Motor neuron (in vitro differentiated cells): Measurements from ENCODE around the gene CCDC57. TPM values are rescaled to one million over a fixed set of nuclear protein-coding genes. Genes with fewer than 3 reads are reported as not detected.
A peak's percentile ranks its signal among the peaks of the same experiment; 100 is the strongest.
"Not testable (repeated sequence)": the region's sequence is repeated elsewhere in the genome, so short reads cannot be mapped to it uniquely, and the experiment has no call there.

Experiments
- ATAC-seq, 8 experiments: fragments of 200-7000 bp; cut with Tn5 transposase; replicated peaks in 6 of 8; 2 replicates each; pipeline ENCODE4 v1.8.0; 2021; ENCODE audit warnings: mild to moderate bottlenecking in 8 of 8, moderate library complexity in 8 of 8
- H3K27ac ChIP-seq, 2 donors: fragments of 250-450 bp; sonication (Bioruptor Pico); 2 replicates each; pipeline ENCODE4 v1.9.0; 2021; ENCODE audit warnings: antibody characterized with exemption in 2 of 2, mild to moderate bottlenecking in 2 of 2, moderate library complexity in 1 of 2
- H3K4me1 ChIP-seq, 2 donors: fragments of 250-450 bp; sonication (Bioruptor Pico); replicated peaks in 1 of 2; 2 replicates each; pipeline ENCODE4 v1.6.1; 2021; ENCODE audit warnings: antibody characterized with exemption in 2 of 2, mild to moderate bottlenecking in 2 of 2, moderate library complexity in 1 of 2
- H3K4me3 ChIP-seq, 5 donors: fragments of 250-450 bp; sonication (Bioruptor Pico); 2 replicates each; pipeline ENCODE4 v1.9.0; 2021; ENCODE audit warnings: antibody characterized with exemption in 5 of 5, mild to moderate bottlenecking in 5 of 5, moderate library complexity in 4 of 5
- WGBS, 10 experiments: fragments of 450-650 bp; shearing (Covaris generic); methylation state at CpG; one replicate each; pipeline ENCODE4 v1.0.0; 2022; 5-methylcytosine and 5-hydroxymethylcytosine counted together
- in situ Hi-C, 9 experiments: fragments of 400-800 bp; cut with MboI; loops; one replicate each; pipeline ENCODE4 v1.15.0; 2021; ENCODE audit warnings: low sequenced_read_pairs in 9 of 9, low pct_unique_long_range_greater_than_20kb in 2 of 9; ENCODE audit not compliant: unreplicated experiment in 9 of 9
- total RNA-seq, 8 experiments: library from RNA; unstranded; fragments of 300-600 nt; gene quantifications; 2 replicates each; pipeline versions ENCODE4 v1.2.3 to v1.2.4, GENCODE V29; 2022

CCDC57 gene
- 10 to 100 TPM; 13.6 to 68.8 (median 26.1) TPM for total RNA-seq

DNA sequence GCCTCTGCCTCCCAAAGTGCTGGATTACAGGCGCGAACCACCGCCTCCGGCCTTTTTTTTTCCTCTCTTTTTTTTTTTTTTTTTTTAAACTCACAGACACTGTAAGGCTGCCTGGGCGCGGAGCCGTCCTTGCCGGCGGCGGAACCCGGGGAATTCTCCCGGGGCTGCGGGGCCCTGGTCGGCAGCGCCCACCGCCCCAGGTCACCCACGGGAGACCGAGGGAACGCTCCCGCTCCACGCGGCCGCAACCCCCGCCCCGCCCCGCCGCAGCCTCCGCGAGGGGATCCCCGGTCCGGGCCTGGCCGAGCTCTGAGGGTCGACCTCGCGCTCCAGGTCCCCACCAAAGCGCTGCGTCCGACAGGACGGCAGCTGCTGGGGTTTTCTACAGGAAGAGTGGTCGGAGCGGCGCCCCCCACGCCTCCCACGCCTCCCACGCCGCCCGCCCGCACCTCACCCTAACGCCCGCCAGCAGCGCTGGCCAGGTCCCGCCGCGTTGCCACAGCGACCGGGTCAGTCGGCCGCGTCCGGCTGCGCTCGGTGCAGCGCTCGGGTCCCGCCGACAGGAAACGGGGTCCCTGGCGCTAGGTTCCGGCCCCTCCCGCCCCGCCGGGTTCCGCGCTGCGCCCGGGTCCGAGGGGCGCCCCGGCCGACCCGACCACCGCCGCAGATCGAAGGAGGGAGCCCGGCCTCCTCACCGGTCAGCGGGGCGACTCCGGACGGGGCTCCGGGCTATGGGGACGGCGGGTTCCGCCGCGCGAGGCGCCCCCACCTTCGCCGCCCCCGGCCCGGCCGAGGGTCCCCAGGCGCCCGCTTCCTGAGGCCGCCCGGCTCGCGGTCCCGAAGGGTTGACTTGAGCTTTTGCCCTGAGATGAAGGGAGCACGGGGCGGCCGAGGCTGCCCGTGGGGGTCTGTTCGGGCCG, at the start of gene CCDC57:
Gene CCDC57, minus strand, starts transcription at position 512 of the 920 bp plus-strand sequence. CDS start 10,898 bp downstream, outside the sequence.
- ATAC-seq = peak; percentile 69 to 90 (median 86)
- 7% methylated on average over 3 of the region's 116 CpGs; no CpG with 5 or more reads in 9 of the 10 experiments for WGBS, 10 experiments
- Histone ChIP-seq H3K27ac (peak within 1 kb of the TSS; percentile 89 to 94), H3K4me3 (peak within 1 kb of the TSS; percentile 80 to 99 (median 97)), H3K4me1 (peaks cover 7 to 9% of the 10 kb centered on the region in 2 donors)
- in situ Hi-C loops = no loop called here

DNA sequence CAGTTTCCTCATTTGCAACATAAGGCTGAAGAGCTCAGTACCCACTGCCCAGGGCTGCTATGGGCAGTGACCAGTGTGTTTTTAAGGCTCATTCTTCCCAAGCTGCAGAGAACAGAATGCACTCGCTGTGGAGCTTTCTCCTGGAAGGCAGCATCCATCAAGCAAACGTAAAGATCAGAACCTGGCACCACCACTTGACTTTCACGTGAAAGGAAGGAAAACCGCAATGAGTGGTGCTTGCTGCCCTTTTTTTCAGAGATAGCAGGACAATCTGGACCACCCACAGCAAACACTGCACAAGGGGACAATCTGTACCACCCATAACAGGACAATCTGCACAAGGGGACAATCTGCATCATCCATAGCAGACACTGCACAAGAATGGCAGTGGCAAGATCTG, 49.7 kb upstream of the CCDC57 start:
- in situ Hi-C loops = no loop called here
- 69 to 100% (median 86%) methylated on average over 1 to 4 of the region's 4 CpGs; no CpG with 5 or more reads in 5 of the 10 experiments for WGBS, 10 experiments
- H3K4me1 ChIP-seq = no peaks in the 10 kb centered on the region
- no peak overlapping the region for H3K4me3 ChIP-seq
- no peak for ATAC-seq
- no peak overlapping the region for H3K27ac ChIP-seq

- H3K4me1 ChIP-seq, ATAC-seq, H3K4me3 ChIP-seq, H3K27ac ChIP-seq, in situ Hi-C loops: not testable (repeated sequence)
- WGBS, 10 experiments = 60 to 100% (median 95%) methylated on average over 1 to 4 of the region's 8 CpGs
Measured at GRCh38 chr17:82259972-82260961, 47.6 kb upstream of the CCDC57 start.

DNA sequence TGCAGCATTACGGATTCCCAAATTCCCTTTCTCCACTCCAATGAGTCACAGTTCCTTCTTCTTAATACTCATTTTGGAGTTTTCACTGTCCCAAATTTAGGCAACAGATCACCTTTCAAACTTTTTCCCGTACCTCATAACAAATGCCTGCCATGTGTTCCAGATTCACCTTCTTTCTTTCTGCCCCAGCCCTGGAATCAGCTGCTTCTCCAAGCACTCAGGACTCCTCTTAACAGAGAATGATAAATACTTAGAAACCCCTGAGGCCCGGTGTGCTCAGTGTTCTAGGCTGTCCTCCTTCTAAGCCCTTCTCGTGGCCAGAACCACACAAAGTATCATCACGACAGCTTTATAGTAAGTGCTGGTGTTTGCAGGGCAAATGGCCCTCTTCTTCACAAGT, 45.9 kb upstream of the CCDC57 start:
- no peak overlapping the region for H3K27ac ChIP-seq
- in situ Hi-C loops = no loop called here
- H3K4me3 ChIP-seq = no peak overlapping the region
- H3K4me1 ChIP-seq = no peaks in the 10 kb centered on the region
- WGBS, 10 experiments = 80 to 100% (median 89%) methylated on average over 2 to 5 of the region's 5 CpGs; no CpG with 5 or more reads in 2 of the 10 experiments
- ATAC-seq = no peak

GRCh38 chr17:82257473-82257872, 44.8 kb upstream of the CCDC57 start:
- in situ Hi-C loops = no loop called here
- H3K4me3 ChIP-seq = no peak overlapping the region
- H3K4me1 ChIP-seq = no peaks in the 10 kb centered on the region
- no peak overlapping the region for H3K27ac ChIP-seq
- WGBS, 10 experiments = 30 to 100% (median 85%) methylated on average over 1 to 8 of the region's 10 CpGs; no CpG with 5 or more reads in 1 of the 10 experiments
- peak; percentile 43 to 95 (median 64) for ATAC-seq

DNA sequence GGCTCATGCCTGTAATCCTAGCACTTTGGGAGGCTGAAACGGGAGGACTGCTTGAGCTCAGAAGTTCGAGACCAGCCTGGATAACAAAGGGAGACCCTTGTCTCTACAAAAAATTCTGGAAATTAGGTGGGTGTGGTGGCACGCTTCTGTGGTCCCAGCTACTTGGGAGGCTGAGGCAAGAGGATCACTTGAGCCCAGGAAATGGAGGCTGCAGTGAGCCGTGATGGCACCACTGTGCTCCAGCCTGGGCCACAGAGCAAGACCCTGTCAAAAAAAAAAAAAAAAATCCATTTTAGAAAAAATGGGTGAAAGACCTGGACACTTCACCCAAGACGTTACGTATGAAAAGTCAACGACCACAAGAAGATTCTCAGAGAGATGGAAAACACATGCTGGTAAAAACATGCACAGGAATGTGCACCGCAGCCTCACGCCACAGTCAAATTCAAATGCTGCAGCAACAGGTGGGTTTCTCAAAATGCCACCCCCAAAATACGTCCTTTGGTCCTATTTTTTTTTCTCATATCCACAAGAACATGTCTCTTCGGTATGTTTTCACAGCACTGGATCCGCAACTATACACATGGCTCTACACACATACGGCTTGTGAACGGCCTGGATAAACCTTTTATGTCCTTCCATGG, 43.7 kb upstream of the CCDC57 start:
- ATAC-seq = no peak
- in situ Hi-C loops = no loop called here
- H3K4me1 ChIP-seq = no peaks in the 10 kb centered on the region
- WGBS, 10 experiments = 80 to 100% (median 93%) methylated on average over 1 to 12 of the region's 14 CpGs
- no peak overlapping the region for H3K4me3 ChIP-seq
- no peak overlapping the region for H3K27ac ChIP-seq

DNA sequence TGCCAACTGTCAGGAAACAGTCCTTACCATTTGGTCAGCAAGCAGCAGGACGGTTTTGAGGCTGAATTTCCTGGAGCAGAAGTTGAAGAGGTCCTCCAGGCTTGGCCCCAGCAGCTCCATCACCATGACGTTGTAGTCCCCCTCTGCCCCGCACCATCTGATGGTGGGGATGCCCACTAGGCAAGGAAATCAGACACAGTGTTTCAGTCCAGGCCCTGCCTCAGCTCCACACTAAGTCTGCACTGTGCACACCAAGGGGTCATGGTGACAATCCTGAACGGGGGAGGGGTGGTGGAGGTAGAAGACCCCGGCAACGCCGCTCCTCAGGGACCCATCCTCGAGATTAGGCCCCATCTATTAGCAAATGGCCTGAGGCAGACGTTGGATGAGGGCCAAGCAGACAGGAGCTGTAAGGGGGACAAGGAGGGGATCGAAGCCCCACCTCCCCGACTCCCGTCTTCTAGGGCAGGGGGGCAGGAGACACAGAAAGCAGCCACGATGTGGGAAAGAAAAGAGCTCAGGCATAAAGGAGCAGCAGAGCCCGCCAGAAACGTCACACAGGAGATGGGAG, 42.8 kb upstream of the CCDC57 start:
- Histone ChIP-seq H3K27ac (no peak overlapping the region), H3K4me1 (no peaks in the 10 kb centered on the region), H3K4me3 (no peak overlapping the region)
- WGBS, 10 experiments = 79 to 100% (median 94%) methylated on average over 1 to 11 of the region's 15 CpGs
- in situ Hi-C loops = no loop called here
- peak in 5 of 8 experiments; percentile 19 to 33 (median 30) for ATAC-seq

- H3K4me3 ChIP-seq, H3K27ac ChIP-seq, in situ Hi-C loops, ATAC-seq, H3K4me1 ChIP-seq: not testable (repeated sequence)
- WGBS, 10 experiments = 97 to 100% (median 100%) methylated on average over 2 to 8 of the region's 33 CpGs; no CpG with 5 or more reads in 7 of the 10 experiments
Measured at GRCh38 chr17:82254746-82255145, 42.1 kb upstream of the CCDC57 start.

DNA sequence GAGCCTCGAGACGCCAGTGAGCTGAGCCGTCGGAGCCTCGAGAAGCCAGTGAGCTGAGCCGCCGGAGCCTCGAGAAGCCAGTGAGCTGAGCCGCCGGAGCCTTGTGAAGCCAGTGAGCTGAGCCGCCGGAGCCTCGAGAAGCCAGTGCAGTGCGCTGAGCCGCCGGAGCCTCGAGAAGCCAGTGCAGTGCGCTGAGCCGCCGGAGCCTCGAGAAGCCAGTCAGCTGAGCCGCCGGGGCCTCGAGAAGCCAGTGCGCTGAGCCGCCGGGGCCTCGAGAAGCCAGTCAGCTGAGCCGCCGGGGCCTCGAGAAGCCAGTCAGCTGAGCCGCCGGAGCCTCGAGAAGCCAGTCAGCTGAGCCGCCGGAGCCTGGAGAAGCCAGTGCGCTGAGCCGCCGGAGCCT, 41.5 kb upstream of the CCDC57 start:
- in situ Hi-C loops, ATAC-seq, H3K4me3 ChIP-seq, H3K4me1 ChIP-seq, H3K27ac ChIP-seq: not testable (repeated sequence)
- 98% methylated on average over 8 of the region's 39 CpGs; no CpG with 5 or more reads in 9 of the 10 experiments for WGBS, 10 experiments

GRCh38 chr17:82253179-82253544, 40.5 kb upstream of the CCDC57 start:
- no peak for ATAC-seq
- WGBS, 10 experiments = 90 to 100% (median 100%) methylated on average over 1 to 7 of the region's 12 CpGs; no CpG with 5 or more reads in 5 of the 10 experiments
- no peak overlapping the region for H3K4me3 ChIP-seq
- H3K27ac ChIP-seq = peak overlapping the region in 1 of 2 donors; percentile 49
- in situ Hi-C loops = no loop called here
- no peaks in the 10 kb centered on the region for H3K4me1 ChIP-seq

GRCh38 chr17:82252511-82253178, 40.0 kb upstream of the CCDC57 start:
- no peak for ATAC-seq
- Histone ChIP-seq H3K27ac (peak overlapping the region in 1 of 2 donors; percentile 9), H3K4me1 (no peaks in the 10 kb centered on the region), H3K4me3 (no peak overlapping the region)
- in situ Hi-C loops = no loop called here
- WGBS, 10 experiments = 67 to 100% (median 98%) methylated on average over 1 to 22 of the region's 28 CpGs
